ENCODE data around the gene HOXA2.

DNA sequence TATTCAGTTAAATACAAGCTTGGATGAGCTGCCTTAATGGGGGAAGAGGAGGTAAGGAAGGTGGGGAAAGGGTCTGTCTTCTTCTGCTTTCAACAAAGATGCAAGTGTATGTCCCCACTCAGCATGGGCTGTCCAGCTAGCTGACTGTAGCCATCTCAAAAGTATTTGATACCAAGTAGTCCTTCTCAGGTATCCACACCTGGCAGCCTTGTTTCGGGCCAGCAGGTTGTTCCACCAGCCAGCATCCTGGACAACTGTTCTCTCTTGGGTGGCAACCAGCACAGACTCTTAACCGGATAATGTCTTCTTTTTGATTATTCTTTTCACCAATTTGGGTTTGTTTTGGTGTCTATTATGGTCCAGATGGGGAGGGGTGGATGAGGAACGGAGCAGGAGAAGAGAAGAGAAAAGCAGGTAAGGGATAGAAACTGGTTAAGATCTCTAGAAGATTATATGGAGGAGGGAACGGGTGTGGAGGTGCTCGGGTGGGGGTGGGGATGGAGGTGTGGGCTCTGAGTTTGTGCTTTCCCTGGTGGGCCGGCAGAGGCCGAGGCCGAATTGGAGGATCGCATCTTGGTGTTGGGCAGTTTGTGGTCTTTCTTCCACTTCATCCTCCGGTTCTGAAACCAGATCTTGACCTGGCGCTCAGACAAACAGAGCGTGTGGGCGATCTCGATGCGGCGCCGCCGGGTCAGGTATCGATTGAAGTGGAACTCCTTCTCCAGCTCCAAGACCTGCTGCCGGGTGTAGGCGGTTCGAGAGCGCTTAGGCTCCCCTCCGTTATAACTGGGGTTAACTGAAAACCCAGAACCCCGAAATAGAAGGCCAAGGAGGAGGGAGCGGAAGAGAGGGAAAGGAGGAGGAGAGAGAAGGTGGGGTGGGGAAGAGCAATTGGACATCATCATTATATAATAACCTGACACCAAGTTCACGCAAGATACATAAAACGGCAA is 26.6 kb upstream of the HOXA2 start:
- no peak for TF ChIP-seq CTCF (CRISPR knock-in tag; IDR thresholded peaks at IDR 0.05)
- TF ChIP-seq ZNF724P (CRISPR knock-in tag; IDR thresholded peaks at IDR 0.05; ENCODE audit: borderline replicate concordance), result no peak
- TF ChIP-seq GTF2F1 (IDR thresholded peaks at IDR 0.05; ENCODE audit: low read length), result no peak
- no peak for TF ChIP-seq CBX1 (IDR thresholded peaks at IDR 0.05; ENCODE audit: low read depth)

Data from HepG2 (cell line).